HCT116 (cell line): Measurements from ENCODE around the gene CLC. TPM values are rescaled to one million over a fixed set of nuclear protein-coding genes. Genes with fewer than 3 reads are reported as not detected.

Source experiments
- ATAC-seq: fragments of 200-7000 bp; cut with Tn5 transposase; 2 replicates; pipeline ENCODE4 v1.9.1; 2020; ENCODE audit warnings: mild to moderate bottlenecking, moderate library complexity
- BruUV-seq: library from RNA; stranded (reverse); fragments of 400-500 nt; replicated peaks from 2 replicates; lab custom pipeline; 2021; lab: Mats Ljungman, UMichigan
- CTCF ChIA-PET: fragments of 300-600 bp; sonication (Branson Sonifier 250); formaldehyde crosslinking; loops from one replicate; lab custom pipeline; 2021; ENCODE audit warnings: antibody characterized with exemption; lab: Charles Lee
- POLR2A ChIA-PET: fragments of 300-600, 350-600 bp; sonication (Branson Sonifier 250); formaldehyde crosslinking; loops from one replicate; lab custom pipeline; 2021; ENCODE audit warnings: antibody characterized with exemption; lab: Charles Lee
- RAD21 ChIA-PET, 2 experiments: fragments of 300-600 bp; sonication (Branson Sonifier 250); formaldehyde crosslinking; loops; one replicate each; lab custom pipeline; 2023; ENCODE audit warnings: low total read pairs in 2 of 2; ENCODE audit not compliant: uncharacterized antibody in 2 of 2, unreplicated experiment in 2 of 2, low non-redundant PET in 1 of 2; lab: Charles Lee
- DNase-seq: peaks from one replicate; pipeline ENCODE4 v3.0.0-alpha.2; 2010; ENCODE audit warnings: low read depth, low spot score
- H2AFZ ChIP-seq: fragments of 200-600 bp; shearing (Covaris generic), sonication (generic); 2 replicates; pipeline ENCODE4 v1.6.1; 2017; ENCODE audit warnings: low read depth, mixed run types, mixed read lengths, antibody characterized with exemption, low read length; ENCODE audit not compliant: poor library complexity, severe bottlenecking
- H3K27ac ChIP-seq: 2 replicates; pipeline ENCODE4 v1.5.1; 2012; ENCODE audit warnings: low read depth, low read length
- H3K27me3 ChIP-seq: fragments of 200-600 bp; sonication (generic); 2 replicates; pipeline ENCODE4 v1.6.1; 2016; ENCODE audit warnings: mixed run types, low read length, mixed read lengths; ENCODE audit not compliant: insufficient read depth
- H3K36me3 ChIP-seq, 2 experiments: fragments of 200-500 bp in 1 of 2; fragments of 200-600 bp in 1 of 2; sonication (Bioruptor generic) in 1 of 2; sonication (generic) in 1 of 2; 2 replicates each; pipeline versions ENCODE4 v1.5.1 to v1.6.1; 2014 to 2016; ENCODE audit warnings: low read length in 2 of 2, inconsistent platforms in 1 of 2, mixed read lengths in 1 of 2, mixed run types in 1 of 2; ENCODE audit not compliant: insufficient read depth in 2 of 2, control insufficient read depth in 1 of 2
- H3K4me1 ChIP-seq, 2 experiments: fragments of 200-600 bp in 1 of 2; sonication (generic) in 1 of 2; 2 replicates each; pipeline versions ENCODE4 v1.5.1 to v1.6.1; 2012 to 2017; ENCODE audit warnings: low read length in 2 of 2, inconsistent platforms in 1 of 2, mild to moderate bottlenecking in 1 of 2, mixed read lengths in 1 of 2, mixed run types in 1 of 2, moderate library complexity in 1 of 2; ENCODE audit not compliant: insufficient read depth in 2 of 2, control insufficient read depth in 1 of 2
- H3K4me2 ChIP-seq: fragments of 200-600 bp; sonication (generic); 2 replicates; pipeline ENCODE4 v1.6.1; 2017; ENCODE audit warnings: mixed run types, low read length, mixed read lengths
- H3K4me3 ChIP-seq, 2 experiments: fragments of 200-600 bp in 1 of 2; sonication (generic) in 1 of 2; replicated peaks in 1 of 2; 2 replicates each; pipeline ENCODE4 v1.5.1; 2011 to 2016; ENCODE audit warnings: low read length in 2 of 2, control low read depth in 1 of 2, low read depth in 1 of 2, mild to moderate bottlenecking in 1 of 2, mixed read lengths in 1 of 2, mixed run types in 1 of 2
- H3K79me2 ChIP-seq: fragments of 200-600 bp; sonication (generic); 2 replicates; pipeline ENCODE4 v1.6.1; 2017; ENCODE audit warnings: mild to moderate bottlenecking, mixed run types, low read length, moderate library complexity, mixed read lengths; ENCODE audit not compliant: insufficient read depth
- H3K9ac ChIP-seq: fragments of 200-600 bp; sonication (generic); 2 replicates; pipeline ENCODE4 v1.6.1; 2016; ENCODE audit warnings: low read length, mixed read lengths
- H3K9me2 ChIP-seq: fragments of 200-600 bp; sonication (generic), shearing (Covaris generic); 2 replicates; pipeline ENCODE4 v1.6.1; 2017; ENCODE audit warnings: mixed run types, mild to moderate bottlenecking, moderate library complexity; ENCODE audit not compliant: insufficient read depth
- H3K9me3 ChIP-seq, 2 experiments: fragments of 200-500 bp in 1 of 2; fragments of 200-600 bp in 1 of 2; sonication (Bioruptor generic) in 1 of 2; sonication (generic) in 1 of 2; 2 replicates each; pipeline ENCODE4 v1.6.1; 2014 to 2017; ENCODE audit warnings: low read length in 2 of 2, mixed read lengths in 2 of 2, inconsistent platforms in 1 of 2, low read depth in 1 of 2, mild to moderate bottlenecking in 1 of 2, mixed run types in 1 of 2, moderate library complexity in 1 of 2; ENCODE audit not compliant: control insufficient read depth in 1 of 2, insufficient read depth in 1 of 2
- H4K20me1 ChIP-seq: fragments of 200-600 bp; sonication (generic), shearing (Covaris generic); 2 replicates; pipeline ENCODE4 v1.6.1; 2017; ENCODE audit warnings: mixed run types, mild to moderate bottlenecking, moderate library complexity; ENCODE audit not compliant: insufficient read depth
- CBX3 ChIP-seq: IDR thresholded peaks from 2 replicates; pipeline ENCODE4 v1.6.1; 2012; ENCODE audit warnings: low read depth
- CEBPB ChIP-seq: IDR thresholded peaks from 2 replicates; pipeline ENCODE4 v1.6.1; 2012; ENCODE audit warnings: low read depth
- EGR1 ChIP-seq: IDR thresholded peaks from 2 replicates; pipeline ENCODE4 v1.6.1; 2012; ENCODE audit warnings: low read depth
- EZH2phosphoT487 ChIP-seq: fragments of 200-600 bp; IDR thresholded peaks from 2 replicates; pipeline ENCODE4 v1.6.1; 2018; ENCODE audit warnings: antibody characterized with exemption, borderline replicate concordance
- FOSL1 ChIP-seq: IDR thresholded peaks from 2 replicates; pipeline ENCODE4 v1.6.1; 2012; ENCODE audit warnings: low read depth
- MAX ChIP-seq: IDR thresholded peaks from 2 replicates; pipeline ENCODE4 v1.6.1; 2012
- POLR2A ChIP-seq: IDR thresholded peaks from 2 replicates; pipeline ENCODE4 v1.7.0; 2011; ENCODE audit warnings: borderline replicate concordance; ENCODE audit not compliant: insufficient read depth, insufficient read length; ENCODE audit errors: extremely low read depth
- YY1 ChIP-seq: IDR thresholded peaks from 2 replicates; pipeline ENCODE4 v1.6.1; 2011; ENCODE audit warnings: low read length, low read depth, moderate library complexity, mild to moderate bottlenecking; ENCODE audit not compliant: insufficient replicate concordance; ENCODE audit errors: extremely low read depth
- ZFX ChIP-seq: fragments of 450-650 bp; IDR thresholded peaks from 2 replicates; pipeline ENCODE4 v1.6.1; 2017
- ZNF274 ChIP-seq: fragments of 200-500 bp; sonication (Bioruptor generic); IDR thresholded peaks from 2 replicates; pipeline ENCODE4 v1.6.1; 2014; ENCODE audit warnings: mild to moderate bottlenecking, low read depth, low read length, inconsistent platforms
- intact Hi-C: fragments of 100-400 bp; cut with micrococcal nuclease; formaldehyde crosslinking; loops from 2 replicates; pipeline ENCODE4 v1.10.0; 2022
- total RNA-seq: library from RNA; stranded (reverse); gene quantifications from one replicate; pipeline ENCODE4 v1.2.1, GENCODE V29; 2021; ENCODE audit not compliant: unreplicated experiment

CLC gene
- total RNA-seq, 1 experiment from 2014 or later, result not detected

GRCh38 chr19:39729594-39729993, 8.2 kb downstream of the CLC start:
- no peak for ATAC-seq
- Histone ChIP-seq H3K4me3 (no peak overlapping the region), H3K27me3 (peaks cover 67% of the 10 kb centered on the region), H3K36me3 (no peaks in the 10 kb centered on the region), H3K9me2 (no peaks in the 10 kb centered on the region), H3K9ac (no peak overlapping the region), H3K9me3 (no peaks in the 10 kb centered on the region), H2AFZ (no peak overlapping the region), H3K79me2 (no peaks in the 10 kb centered on the region), H3K27ac (no peak overlapping the region), H4K20me1 (no peaks in the 10 kb centered on the region), H3K4me2 (no peak overlapping the region), H3K4me1 (no peaks in the 10 kb centered on the region)
- RAD21 ChIA-PET, result no interaction called here
- CTCF ChIA-PET, result no interaction called here
- no peak for TF ChIP-seq ZNF274
- TF ChIP-seq YY1, result no peak
- no peak for TF ChIP-seq CBX3
- TF ChIP-seq EGR1, result no peak
- no peak for TF ChIP-seq MAX
- POLR2A ChIA-PET, result no interaction called here
- intact Hi-C loops, result no loop called here
- no peak for DNase-seq
- no TSS peak for BruUV-seq

GRCh38 chr19:39728040-39728439, 9.8 kb downstream of the CLC start:
- no peaks in the 10 kb centered on the region for H3K79me2 ChIP-seq
- H4K20me1 ChIP-seq, result no peaks in the 10 kb centered on the region
- no peaks in the 10 kb centered on the region for H3K9me3 ChIP-seq
- RAD21 ChIA-PET, result no interaction called here
- no peak overlapping the region for H3K9ac ChIP-seq
- intact Hi-C loops, result no loop called here
- H3K4me3 ChIP-seq, result no peak overlapping the region
- BruUV-seq, result no TSS peak
- TF ChIP-seq POLR2A, result no peak
- TF ChIP-seq FOSL1, result no peak
- no peak for TF ChIP-seq CEBPB
- TF ChIP-seq EZH2phosphoT487, result no peak
- no peak for TF ChIP-seq EGR1
- no peak for TF ChIP-seq YY1
- TF ChIP-seq ZFX, result no peak
- CTCF ChIA-PET, result no interaction called here
- H3K27me3 ChIP-seq, result peaks cover 61% of the 10 kb centered on the region
- H2AFZ ChIP-seq, result no peak overlapping the region
- H3K9me2 ChIP-seq, result no peaks in the 10 kb centered on the region
- DNase-seq (no peak), ATAC-seq (no peak)
- no peak overlapping the region for H3K4me2 ChIP-seq
- H3K4me1 ChIP-seq, result no peaks in the 10 kb centered on the region
- POLR2A ChIA-PET, result no interaction called here
- H3K27ac ChIP-seq, result no peak overlapping the region
- H3K36me3 ChIP-seq, result no peaks in the 10 kb centered on the region
